Endothelial cell of umbilical vein (primary cell): ENCODE data around the gene GZMM. TPM values are rescaled to one million over a fixed set of nuclear protein-coding genes. Genes with fewer than 3 reads are reported as not detected.

ENCODE experiments used
- BruUV-seq: library from RNA; stranded (reverse); fragments of 400-500 nt; replicated peaks from 2 replicates; lab custom pipeline; 2021; lab: Mats Ljungman, UMichigan
- CTCF ChIA-PET: fragments of 300-600, 350-600 bp; sonication (Branson Sonifier 250); formaldehyde crosslinking; loops from one replicate; lab custom pipeline; 2021; ENCODE audit warnings: antibody characterized with exemption, inconsistent platforms; lab: Charles Lee
- POLR2A ChIA-PET: fragments of 300-600, 350-600 bp; sonication (Branson Sonifier 250); formaldehyde crosslinking; loops from one replicate; lab custom pipeline; 2021; ENCODE audit warnings: antibody characterized with exemption, inconsistent platforms; lab: Charles Lee
- DNase-seq: peaks from one replicate; pipeline ENCODE4 v3.0.0-alpha.2; 2011; ENCODE audit warnings: low read depth, low spot score
- FAIRE-seq: peaks from 2 replicates; lab custom pipeline; 2011; peaks lifted over from hg19 to GRCh38; lab: Jason Lieb, UNC
- H2AFZ ChIP-seq: 2 replicates; pipeline ENCODE4 v1.6.0; 2012; ENCODE audit warnings: low read depth, low read length, control low read depth, inconsistent platforms
- H3K27ac ChIP-seq: 2 replicates; pipeline ENCODE4 v1.5.1; 2011; ENCODE audit warnings: low read depth, mild to moderate bottlenecking, control low read depth, low read length, moderate library complexity; ENCODE audit not compliant: insufficient read depth
- H3K27me3 ChIP-seq, 2 experiments: 2 replicates each; pipeline versions ENCODE4 v1.6.0 to v1.6.1; 2011; ENCODE audit warnings: low read length in 2 of 2, mixed read lengths in 1 of 2; ENCODE audit not compliant: control insufficient read depth in 2 of 2, insufficient read depth in 2 of 2
- H3K36me3 ChIP-seq, 2 experiments: 2 replicates in 1 of 2; 3 replicates in 1 of 2; pipeline ENCODE4 v1.5.1; 2011; ENCODE audit warnings: low read length in 2 of 2, mild to moderate bottlenecking in 1 of 2, moderate library complexity in 1 of 2; ENCODE audit not compliant: control insufficient read depth in 2 of 2, insufficient read depth in 2 of 2; ENCODE audit errors: extremely low read depth in 1 of 2
- H3K4me1 ChIP-seq: 3 replicates; pipeline ENCODE4 v1.5.1; 2011; ENCODE audit warnings: mild to moderate bottlenecking, low read length; ENCODE audit not compliant: control insufficient read depth, insufficient read depth; ENCODE audit errors: extremely low read depth
- H3K4me2 ChIP-seq: 2 replicates; pipeline ENCODE4 v1.6.1; 2011; ENCODE audit warnings: low read length, control low read depth, mixed read lengths; ENCODE audit not compliant: insufficient read depth
- H3K4me3 ChIP-seq, 3 experiments: fragments of 200-600 bp in 1 of 3; sonication (generic), shearing (Covaris generic) in 1 of 3; replicated peaks in 1 of 3; 2 replicates each; pipeline ENCODE4 v1.5.1; 2011 to 2016; ENCODE audit warnings: control low read depth in 3 of 3, low read length in 3 of 3, mild to moderate bottlenecking in 2 of 3, inconsistent platforms in 1 of 3, low read depth in 1 of 3, moderate library complexity in 1 of 3; ENCODE audit not compliant: insufficient read depth in 1 of 3
- H3K79me2 ChIP-seq: 2 replicates; pipeline ENCODE4 v1.6.0; 2012; ENCODE audit warnings: low read length, inconsistent platforms; ENCODE audit not compliant: control insufficient read depth, insufficient read depth
- H3K9ac ChIP-seq: replicated peaks from 2 replicates; pipeline ENCODE3; 2011; ENCODE audit warnings: low read length, control low read depth; ENCODE audit not compliant: insufficient read depth; ENCODE audit errors: extremely low read depth
- H3K9me1 ChIP-seq: replicated peaks from 3 replicates; pipeline ENCODE4 v1.6.0; 2011; ENCODE audit warnings: mild to moderate bottlenecking, low read length; ENCODE audit not compliant: control insufficient read depth, insufficient read depth; ENCODE audit errors: extremely low read depth
- H3K9me3 ChIP-seq: replicated peaks from 2 replicates; pipeline ENCODE4 v1.5.1; 2012; ENCODE audit warnings: low read length, inconsistent platforms; ENCODE audit not compliant: control insufficient read depth, insufficient read depth
- H4K20me1 ChIP-seq: replicated peaks from 2 replicates; pipeline ENCODE3; 2011; ENCODE audit warnings: mild to moderate bottlenecking, low read length; ENCODE audit not compliant: control insufficient read depth, insufficient read depth; ENCODE audit errors: extremely low read depth
- CTCF ChIP-seq, 2 donors: IDR thresholded peaks; 1 replicate in 1 of 2; 2 replicates in 1 of 2; pipeline ENCODE4 v1.5.1; 2011; ENCODE audit warnings: low read length in 2 of 2, mild to moderate bottlenecking in 2 of 2, moderate library complexity in 2 of 2, control low read depth in 1 of 2, inconsistent platforms in 1 of 2, low read depth in 1 of 2; ENCODE audit not compliant: insufficient read depth in 1 of 2; ENCODE audit errors: extremely low read depth in 1 of 2
- EZH2 ChIP-seq: IDR thresholded peaks from 2 replicates; pipeline ENCODE4 v1.6.1; 2012; ENCODE audit warnings: borderline replicate concordance, low read depth, mild to moderate bottlenecking, moderate library complexity, low read length, inconsistent platforms; ENCODE audit not compliant: severe bottlenecking
- FOS ChIP-seq: IDR thresholded peaks from 2 replicates; pipeline ENCODE4 v1.6.1; 2011; ENCODE audit warnings: mild to moderate bottlenecking, low read length, moderate library complexity, borderline replicate concordance; ENCODE audit not compliant: insufficient read depth
- GATA2 ChIP-seq: IDR thresholded peaks from 2 replicates; pipeline ENCODE4 v1.7.0; 2011; ENCODE audit warnings: low read depth, mild to moderate bottlenecking, moderate library complexity, mixed read lengths, low read length; ENCODE audit not compliant: insufficient read length, insufficient read depth
- JUN ChIP-seq: IDR thresholded peaks from 2 replicates; pipeline ENCODE4 v1.6.1; 2011; ENCODE audit warnings: borderline replicate concordance, low read depth; ENCODE audit not compliant: insufficient read length, insufficient read depth
- MAX ChIP-seq: IDR thresholded peaks from 2 replicates; pipeline ENCODE4 v1.6.1; 2011; ENCODE audit not compliant: insufficient read depth, insufficient read length
- MYC ChIP-seq: IDR thresholded peaks from one replicate; pipeline ENCODE4 v1.6.1; 2011; ENCODE audit warnings: mild to moderate bottlenecking, low read depth, low read length
- POLR2A ChIP-seq: IDR thresholded peaks from 2 replicates; pipeline ENCODE4 v1.6.1; 2012; ENCODE audit warnings: low read depth, mild to moderate bottlenecking, control low read depth, low read length
- POLR2AphosphoS5 ChIP-seq: IDR thresholded peaks from 2 replicates; pipeline ENCODE4 v1.6.1; 2012; ENCODE audit warnings: low read depth, mild to moderate bottlenecking, control low read depth, low read length, moderate library complexity; ENCODE audit not compliant: insufficient read depth
- dilution Hi-C: fragments of 300-500 bp; cut with MboI; formaldehyde crosslinking; loops from one replicate; pipeline ENCODE4 v1.15.0; 2019; ENCODE audit warnings: low sequenced_read_pairs; ENCODE audit not compliant: extremely low pct_ligation_motif_present
- intact Hi-C: fragments of 100-400 bp; cut with micrococcal nuclease; formaldehyde crosslinking; loops from one replicate; pipeline ENCODE4 v1.10.0; 2022
- polyA plus RNA-seq, 4 experiments: library from polyadenylated mRNA; depleted of rRNA in 3 of 4; stranded (reverse) in 3 of 4; unstranded in 1 of 4; fragments of >200 nt; gene quantifications; 2 replicates each; pipeline versions ENCODE4 v1.2.1 to v1.2.3, GENCODE V29; 2011 to 2012; ENCODE audit warnings: missing spikeins in 1 of 4
- total RNA-seq: library from RNA; stranded (reverse); gene quantifications from 2 replicates; pipeline ENCODE4 v1.2.3, GENCODE V29; 2021

Gene GZMM
- total and polyA plus RNA-seq, 2 donors (not counting 3 experiments of a cell fraction or from before 2014, with no cell fraction given), result not detected

- DNase-seq (no peak), FAIRE-seq (no peak)
- Histone ChIP-seq H3K27ac (no peak overlapping the region), H3K36me3 (peaks cover 5 to 33% of the 10 kb centered on the region in 2 experiments), H3K9ac (no peak overlapping the region), H3K79me2 (peaks cover 37% of the 10 kb centered on the region), H2AFZ (no peak overlapping the region), H3K4me2 (no peak overlapping the region), H3K4me3 (no peak overlapping the region), H3K9me1 (no peaks in the 10 kb centered on the region), H4K20me1 (no peaks in the 10 kb centered on the region), H3K27me3 (no peaks in the 10 kb centered on the region), H3K9me3 (no peaks in the 10 kb centered on the region), H3K4me1 (peaks cover 2% of the 10 kb centered on the region)
- POLR2A ChIA-PET, result no interaction called here
- CTCF ChIA-PET, result interaction anchor here (0.6 to 1.6 kb wide), 2 partner anchors 23 to 153 kb away, joined by 4 to 5 read pairs; no protein-coding TSS in a partner anchor
- dilution Hi-C loops (no loop called here), intact Hi-C loops (no loop called here)
- no TSS peak for BruUV-seq
- TF ChIP-seq MYC (no peak), POLR2AphosphoS5 (no peak), POLR2A (no peak), JUN (no peak), GATA2 (no peak), CTCF (IDR thresholded peaks at IDR 0.05; ENCODE audit: extremely low read depth in 1 of 2, insufficient read depth in 1 of 2, low read depth in 1 of 2, low read length in 2 of 2) (no peak), EZH2 (no peak), FOS (no peak), MAX (no peak)
Observed at GRCh38 chr19:581399-582111, 37.7 kb downstream of the GZMM start.
